DND-41 (cell line): ENCODE data around the gene PSMD4.
A peak's percentile ranks its signal among the peaks of the same experiment; 100 is the strongest.
"Not testable (repeated sequence)": the region's sequence is repeated elsewhere in the genome, so short reads cannot be mapped to it uniquely, and the experiment has no call there.

Experiments
- ATAC-seq: fragments of 200-7000 bp; cut with Tn5 transposase; 3 replicates; pipeline ENCODE4 v1.9.1; 2021; ENCODE audit warnings: low read depth; ENCODE audit not compliant: insufficient read depth
- DNase-seq: peaks from one replicate; pipeline ENCODE4 v3.0.0-alpha.2; 2020
- H2AFZ ChIP-seq: 2 replicates; pipeline ENCODE4 v1.6.0; 2012; ENCODE audit warnings: low read depth, low read length
- H3K27ac ChIP-seq: 2 replicates; pipeline ENCODE4 v1.5.1; 2012; ENCODE audit warnings: low read length, inconsistent platforms
- H3K27me3 ChIP-seq: fragments of 200-600 bp; sonication (generic); 2 replicates; pipeline ENCODE4 v1.6.0; 2012; ENCODE audit warnings: low read length, mild to moderate bottlenecking, inconsistent platforms; ENCODE audit not compliant: insufficient read depth, poor library complexity
- H3K36me3 ChIP-seq: 2 replicates; pipeline ENCODE4 v1.5.1; 2012; ENCODE audit warnings: low read length, inconsistent platforms; ENCODE audit not compliant: insufficient read depth
- H3K4me1 ChIP-seq: 2 replicates; pipeline ENCODE4 v1.5.1; 2012; ENCODE audit warnings: mild to moderate bottlenecking, low read length; ENCODE audit not compliant: insufficient read depth
- H3K4me2 ChIP-seq: 2 replicates; pipeline ENCODE4 v1.6.0; 2012; ENCODE audit warnings: mild to moderate bottlenecking, moderate library complexity, low read length, inconsistent platforms; ENCODE audit not compliant: insufficient read depth
- H3K4me3 ChIP-seq, 2 experiments: fragments of 200-600 bp in 1 of 2; shearing (Covaris generic) in 1 of 2; 2 replicates each; pipeline ENCODE4 v1.5.1; 2012 to 2016; ENCODE audit warnings: inconsistent platforms in 2 of 2, low read length in 2 of 2, mild to moderate bottlenecking in 2 of 2, low read depth in 1 of 2, moderate library complexity in 1 of 2
- H3K79me2 ChIP-seq: 2 replicates; pipeline ENCODE4 v1.6.0; 2012; ENCODE audit warnings: low read length, inconsistent platforms; ENCODE audit not compliant: insufficient read depth
- H3K9ac ChIP-seq: 2 replicates; pipeline ENCODE4 v1.6.0; 2012; ENCODE audit warnings: low read depth, mild to moderate bottlenecking, inconsistent platforms, low read length, moderate library complexity
- H3K9me3 ChIP-seq: 2 replicates; pipeline ENCODE4 v1.5.1; 2012; ENCODE audit warnings: low read length, moderate library complexity, mild to moderate bottlenecking, inconsistent platforms; ENCODE audit not compliant: insufficient read depth, severe bottlenecking
- H4K20me1 ChIP-seq: 2 replicates; pipeline ENCODE4 v1.6.0; 2012; ENCODE audit warnings: low read length; ENCODE audit not compliant: insufficient read depth
- CTCF ChIP-seq: IDR thresholded peaks from 2 replicates; pipeline ENCODE4 v1.5.1; 2012; ENCODE audit warnings: borderline replicate concordance, low read length, moderate library complexity, mild to moderate bottlenecking; ENCODE audit not compliant: poor library complexity, severe bottlenecking; ENCODE audit errors: extremely low read depth
- EZH2 ChIP-seq: IDR thresholded peaks from 3 replicates; pipeline ENCODE4 v1.6.1; 2012; ENCODE audit warnings: borderline replicate concordance, low read depth, mild to moderate bottlenecking, moderate library complexity, low read length, inconsistent platforms; ENCODE audit not compliant: severe bottlenecking

The PSMD4 gene

DNA sequence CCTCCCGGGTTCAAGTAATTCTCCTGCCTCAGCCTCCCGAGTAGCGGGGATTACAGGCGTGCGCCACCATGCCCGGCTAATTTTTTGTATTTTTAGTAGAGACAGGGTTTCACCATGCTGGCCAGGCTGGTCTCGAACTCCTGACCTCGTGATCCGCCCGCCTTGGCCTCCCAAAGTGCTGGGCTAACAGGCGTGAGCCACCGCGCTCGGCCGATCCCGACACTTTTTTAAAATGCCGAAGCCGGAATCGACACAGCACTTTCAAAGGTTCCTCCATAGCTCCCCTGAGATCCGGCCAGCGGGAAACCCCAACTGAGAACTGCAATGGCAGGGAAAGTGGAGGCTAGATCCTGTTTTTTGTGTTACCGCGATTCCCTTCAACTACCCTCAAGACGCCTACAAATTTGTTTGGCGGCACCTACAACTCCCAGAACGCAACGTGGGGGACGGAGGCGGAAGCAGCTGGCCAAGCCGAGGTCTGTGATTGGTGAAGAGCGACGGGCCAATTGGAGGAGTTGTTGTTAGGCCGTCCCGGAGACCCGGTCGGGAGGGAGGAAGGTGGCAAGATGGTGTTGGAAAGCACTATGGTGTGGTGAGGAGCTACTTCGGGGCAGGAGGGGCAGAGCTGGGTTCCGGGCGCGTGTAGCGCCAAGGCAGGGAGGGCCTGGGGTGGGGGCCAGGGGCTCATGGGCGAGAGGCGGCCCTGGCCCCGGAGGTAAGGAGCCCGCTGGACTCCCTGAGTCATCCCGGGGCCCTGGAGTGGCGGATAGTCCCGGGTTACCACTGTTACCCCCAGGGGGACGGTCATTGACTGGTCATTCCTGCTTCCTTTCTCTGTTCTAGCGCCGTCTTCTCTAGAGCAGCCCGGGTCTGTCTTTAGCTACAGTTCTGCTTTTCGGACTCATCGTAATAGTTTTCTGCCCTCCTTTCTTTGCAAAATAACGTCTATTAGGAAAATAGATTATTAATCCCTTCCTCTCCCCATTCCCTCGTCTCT, at the start of gene PSMD4:
Gene PSMD4 (plus strand): TSS at position 518 of the 997 bp plus-strand sequence. CDS start 49 bp downstream, at position 567.
- Histone ChIP-seq H3K4me1 (peaks cover 24% of the 10 kb centered on the region), H3K27me3 (no peaks in the 10 kb centered on the region), H3K9me3 (no peaks in the 10 kb centered on the region), H4K20me1 (peaks cover 5% of the 10 kb centered on the region; the same call in 1 of the 2 replicates), H3K9ac (peak within 1 kb of the TSS; percentile 67), H3K27ac (peak within 1 kb of the TSS; percentile 77), H3K36me3 (peaks cover 2% of the 10 kb centered on the region; the same call in 1 of the 2 replicates), H2AFZ (peak within 1 kb of the TSS; percentile 94), H3K4me3 (peak within 1 kb of the TSS; percentile 72 to 73; a peak in 3 of 4 replicates), H3K79me2 (peaks cover 51% of the 10 kb centered on the region), H3K4me2 (peak within 1 kb of the TSS; percentile 84)
- DNase-seq, result peak; percentile 96
- TF ChIP-seq EZH2 (no peak), CTCF (no peak)
- peak; percentile 96 for ATAC-seq

DNA sequence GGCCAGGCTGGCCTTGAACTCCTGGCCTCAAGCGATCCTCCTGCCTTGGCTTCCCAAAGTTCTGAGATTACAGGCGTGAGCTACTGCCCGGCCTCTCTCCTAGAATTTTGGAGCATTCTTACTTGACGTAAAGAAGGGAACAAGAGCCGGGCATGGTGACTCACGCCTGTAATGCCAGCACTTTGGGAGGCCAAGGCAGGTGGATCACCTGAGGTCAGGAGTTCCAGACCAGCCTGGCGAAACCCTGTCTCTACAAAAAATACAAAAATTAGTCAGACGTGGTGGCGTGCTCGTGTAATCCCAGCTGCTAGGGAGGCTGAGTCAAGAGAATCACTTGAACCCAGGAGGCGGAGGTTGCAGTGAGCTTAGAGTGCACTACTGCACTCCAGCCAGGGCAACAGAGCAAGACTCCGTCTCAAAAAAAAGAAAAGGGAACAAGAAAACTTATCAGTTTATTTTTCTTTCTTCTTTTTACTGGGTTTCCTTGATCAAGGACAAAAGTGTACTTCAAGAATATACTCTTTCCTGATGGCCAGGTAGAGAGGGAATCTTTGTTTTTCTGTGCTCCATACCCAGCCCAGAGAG, 49.1 kb upstream of the PSMD4 start:
- not testable (repeated sequence) for ATAC-seq, H3K9ac ChIP-seq, DNase-seq, H3K27ac ChIP-seq, H2AFZ ChIP-seq, H3K4me3 ChIP-seq, H3K27me3 ChIP-seq, H3K4me2 ChIP-seq, H3K9me3 ChIP-seq
- peaks cover 82% of the 10 kb centered on the region for H3K36me3 ChIP-seq
- peaks cover 13% of the 10 kb centered on the region; the same call in 1 of the 2 replicates for H3K4me1 ChIP-seq
- H3K79me2 ChIP-seq, result peaks cover 96% of the 10 kb centered on the region
- H4K20me1 ChIP-seq, result peaks cover 40% of the 10 kb centered on the region; the same call in 1 of the 2 replicates

GRCh38 chr1:151210830-151211229, 43.7 kb upstream of the PSMD4 start:
- H3K79me2 ChIP-seq, result peaks cover 97% of the 10 kb centered on the region
- H3K36me3 ChIP-seq, result peaks cover 65% of the 10 kb centered on the region
- H4K20me1 ChIP-seq, result peaks cover 34% of the 10 kb centered on the region

More at GRCh38 chr1:151210830-151211229, 43.7 kb upstream of the PSMD4 start:
- Histone ChIP-seq H3K4me3 (no peak overlapping the region), H3K27me3 (no peaks in the 10 kb centered on the region), H2AFZ (no peak overlapping the region), H3K9ac (no peak overlapping the region), H3K27ac (no peak overlapping the region), H3K4me1 (peaks cover 22% of the 10 kb centered on the region), H3K4me2 (no peak overlapping the region), H3K9me3 (no peaks in the 10 kb centered on the region)
- DNase-seq (no peak), ATAC-seq (no peak)
- TF ChIP-seq CTCF (no peak), EZH2 (no peak)
